Caco-2 (cell line): Measurements from ENCODE around the gene BMPR1B. TPM values are rescaled to one million over a fixed set of nuclear protein-coding genes. Genes with fewer than 3 reads are reported as not detected.

Experiments
- BruUV-seq: library from RNA; stranded (reverse); fragments of 400-500 nt; replicated peaks from 2 replicates; lab custom pipeline; 2021; lab: Mats Ljungman, UMichigan
- CTCF ChIA-PET: fragments of 300-600 bp; sonication (Branson Sonifier 250); formaldehyde crosslinking; loops from one replicate; lab custom pipeline; 2022; ENCODE audit warnings: antibody characterized with exemption; lab: Charles Lee
- POLR2A ChIA-PET: fragments of 300-600 bp; sonication (Branson Sonifier 250); formaldehyde crosslinking; loops from one replicate; lab custom pipeline; 2022; ENCODE audit warnings: antibody characterized with exemption; lab: Charles Lee
- DNase-seq, 2 experiments: peaks; one replicate each; pipeline versions ENCODE4 v3.0.0 to v3.0.0-alpha.2; 2020 to 2022
- H3K27me3 ChIP-seq: replicated peaks from 2 replicates; pipeline ENCODE4 v1.6.0; 2011; ENCODE audit warnings: low read length; ENCODE audit not compliant: control insufficient read depth, insufficient read depth
- H3K36me3 ChIP-seq: 2 replicates; pipeline ENCODE4 v1.5.1; 2011; ENCODE audit warnings: low read length; ENCODE audit not compliant: control insufficient read depth, insufficient read depth
- H3K4me1 ChIP-seq: fragments of 250-450 bp; sonication (Bioruptor Pico); 2 replicates; pipeline ENCODE4 v1.5.1; 2020; ENCODE audit warnings: mild to moderate bottlenecking
- H3K4me3 ChIP-seq: 2 replicates; pipeline ENCODE4 v1.5.1; 2011; ENCODE audit warnings: low read depth, mild to moderate bottlenecking, control low read depth, low read length
- H3K9me3 ChIP-seq: fragments of 250-450 bp; sonication (Bioruptor Pico); 2 replicates; pipeline ENCODE4 v1.5.1; 2020; ENCODE audit warnings: mild to moderate bottlenecking, moderate library complexity
- H3K27ac Mint-ChIP-seq: one replicate; pipeline ENCODE4 v1.8.0; 2022; ENCODE audit warnings: mixed read lengths; ENCODE audit not compliant: unreplicated experiment
- H3K27me3 Mint-ChIP-seq: one replicate; pipeline ENCODE4 v1.8.0; 2022; ENCODE audit warnings: mixed read lengths; ENCODE audit not compliant: insufficient read depth, unreplicated experiment
- H3K36me3 Mint-ChIP-seq: one replicate; pipeline ENCODE4 v1.8.0; 2022; ENCODE audit warnings: mild to moderate bottlenecking, mixed read lengths; ENCODE audit not compliant: insufficient read depth, unreplicated experiment
- H3K4me1 Mint-ChIP-seq: one replicate; pipeline ENCODE4 v1.8.0; 2022; ENCODE audit warnings: low read depth, mixed read lengths; ENCODE audit not compliant: unreplicated experiment
- H3K4me3 Mint-ChIP-seq: one replicate; pipeline ENCODE4 v1.8.0; 2022; ENCODE audit warnings: mild to moderate bottlenecking, moderate library complexity, mixed read lengths; ENCODE audit not compliant: unreplicated experiment
- H3K9me3 Mint-ChIP-seq: one replicate; pipeline ENCODE4 v1.8.0; 2022; ENCODE audit warnings: mixed read lengths; ENCODE audit not compliant: unreplicated experiment
- CTCF ChIP-seq, 2 experiments: fragments of 200-600 bp in 1 of 2; IDR thresholded peaks; 1 replicate in 1 of 2; 2 replicates in 1 of 2; pipeline versions ENCODE4 v1.5.1 to v1.8.0; 2011 to 2022; ENCODE audit warnings: antibody characterized with exemption in 1 of 2, control low read depth in 1 of 2, inconsistent platforms in 1 of 2, low read depth in 1 of 2, low read length in 1 of 2, mild to moderate bottlenecking in 1 of 2, moderate library complexity in 1 of 2; ENCODE audit not compliant: insufficient read depth in 1 of 2, severe bottlenecking in 1 of 2, unreplicated experiment in 1 of 2
- intact Hi-C: fragments of 100-400 bp; cut with micrococcal nuclease; formaldehyde crosslinking; loops from one replicate; pipeline ENCODE4 v1.10.0; 2022; ENCODE audit not compliant: unreplicated experiment
- total RNA-seq: library from RNA; stranded (reverse); gene quantifications from 2 replicates; pipeline ENCODE4 v1.2.3, GENCODE V29; 2022

Gene BMPR1B
- total RNA-seq, 1 experiment from 2014 or later = 8.7 TPM

DNA sequence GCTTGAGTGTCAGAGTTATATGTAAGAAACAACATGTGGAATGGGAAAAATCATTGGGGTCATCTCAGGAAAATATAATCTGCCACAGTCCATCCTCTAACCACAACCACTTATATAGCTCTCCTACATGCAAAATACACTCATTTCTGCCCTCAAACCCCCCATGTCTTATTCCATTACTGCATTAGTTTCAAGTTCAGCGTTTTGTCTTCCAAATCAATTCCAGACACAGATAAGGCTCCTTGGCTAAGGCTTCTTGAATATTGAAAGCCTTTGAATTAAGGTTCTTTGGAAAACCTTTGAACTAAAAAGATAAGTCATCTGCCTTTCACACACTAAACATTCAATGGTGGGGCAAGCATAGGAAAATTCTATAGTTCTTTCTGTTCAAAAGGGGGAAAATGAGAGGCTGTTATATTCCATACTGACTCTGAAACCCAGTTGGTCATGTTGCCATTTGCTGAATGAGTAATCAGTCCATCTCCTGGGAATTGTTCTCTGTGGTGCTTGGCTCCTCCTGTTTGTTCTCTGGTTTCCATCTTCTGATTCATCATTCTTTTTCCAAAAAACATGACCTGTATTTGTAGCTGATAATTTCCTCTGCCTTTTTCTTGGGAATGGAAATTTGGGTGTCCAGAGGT is 218.7 kb downstream of the BMPR1B start:
- ChIA-PET CTCF (interaction anchor here (0.6 kb wide), 1 partner anchor 22 kb away, joined by 3 read pairs; no protein-coding TSS in a partner anchor), POLR2A (no interaction called here)
- Histone ChIP-seq H3K9me3 (no peaks in the 10 kb centered on the region), H3K4me3 (no peak overlapping the region), H3K4me1 (no peaks in the 10 kb centered on the region), H3K36me3 (no peaks in the 10 kb centered on the region), H3K27me3 (no peaks in the 10 kb centered on the region)
- no peak for DNase-seq
- Mint-ChIP-seq H3K27ac (no peak overlapping the region), H3K27me3 (no peaks in the 10 kb centered on the region), H3K4me3 (no peak overlapping the region), H3K9me3 (no peaks in the 10 kb centered on the region), H3K4me1 (no peaks in the 10 kb centered on the region), H3K36me3 (no peaks in the 10 kb centered on the region)
- intact Hi-C loops = no loop called here
- BruUV-seq = no TSS peak
- TF ChIP-seq CTCF (IDR thresholded peaks at IDR 0.05; ENCODE audit: insufficient read depth in 1 of 2, low read depth in 1 of 2, low read length in 1 of 2, severe bottlenecking in 1 of 2, unreplicated experiment in 1 of 2) = no peak

DNA sequence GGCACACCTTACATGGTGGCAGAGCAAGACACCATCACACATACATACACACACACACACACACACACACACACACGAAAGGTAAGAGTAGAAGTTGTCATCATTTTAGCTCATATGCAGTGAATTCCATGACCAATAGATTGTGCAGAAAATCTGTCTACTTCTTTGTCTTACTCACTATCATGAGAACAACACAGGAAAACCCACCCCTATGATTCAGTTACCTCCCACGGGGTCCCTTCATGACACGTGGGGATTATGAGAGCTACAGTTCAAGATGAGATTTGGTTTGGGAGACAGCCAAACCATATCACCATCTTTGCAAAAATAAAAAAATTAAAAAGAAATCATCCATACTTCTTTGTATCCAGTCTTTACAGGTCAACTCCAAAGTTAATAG is 221.1 kb downstream of the BMPR1B start:
- POLR2A ChIA-PET = no interaction called here
- BruUV-seq = no TSS peak
- no peak for DNase-seq
- CTCF ChIA-PET = interaction anchor here (0.6 kb wide), 1 partner anchor 21 kb away, joined by 4 read pairs; no protein-coding TSS in a partner anchor
- no peak overlapping the region for H3K4me3 Mint-ChIP-seq
- H3K9me3 ChIP-seq = no peaks in the 10 kb centered on the region
- no peak overlapping the region for H3K27ac Mint-ChIP-seq
- H3K36me3 ChIP-seq = no peaks in the 10 kb centered on the region
- H3K4me1 Mint-ChIP-seq = no peaks in the 10 kb centered on the region
- intact Hi-C loops = no loop called here
- no peaks in the 10 kb centered on the region for H3K27me3 ChIP-seq
- no peaks in the 10 kb centered on the region for H3K4me1 ChIP-seq
- H3K9me3 Mint-ChIP-seq = no peaks in the 10 kb centered on the region
- no peak overlapping the region for H3K4me3 ChIP-seq
- no peak for TF ChIP-seq CTCF (IDR thresholded peaks at IDR 0.05; ENCODE audit: insufficient read depth in 1 of 2, low read depth in 1 of 2, low read length in 1 of 2, severe bottlenecking in 1 of 2, unreplicated experiment in 1 of 2)
- H3K27me3 Mint-ChIP-seq = no peaks in the 10 kb centered on the region
- H3K36me3 Mint-ChIP-seq = no peaks in the 10 kb centered on the region

GRCh38 chr4:94979621-94980020 is 221.9 kb downstream of the BMPR1B start:
- Mint-ChIP-seq H3K4me1 (no peaks in the 10 kb centered on the region), H3K27ac (no peak overlapping the region), H3K4me3 (no peak overlapping the region), H3K27me3 (no peaks in the 10 kb centered on the region), H3K9me3 (no peaks in the 10 kb centered on the region), H3K36me3 (no peaks in the 10 kb centered on the region)
- no peaks in the 10 kb centered on the region for H3K9me3 ChIP-seq
- ChIA-PET POLR2A (no interaction called here), CTCF (interaction anchor here (0.6 kb wide), 1 partner anchor 22 kb away, joined by 4 read pairs; no protein-coding TSS in a partner anchor)
- H3K36me3 ChIP-seq = no peaks in the 10 kb centered on the region
- no peaks in the 10 kb centered on the region for H3K27me3 ChIP-seq
- H3K4me1 ChIP-seq = no peaks in the 10 kb centered on the region
- intact Hi-C loops = no loop called here
- no peak overlapping the region for H3K4me3 ChIP-seq
- TF ChIP-seq CTCF (IDR thresholded peaks at IDR 0.05; ENCODE audit: insufficient read depth in 1 of 2, low read depth in 1 of 2, low read length in 1 of 2, severe bottlenecking in 1 of 2, unreplicated experiment in 1 of 2) = no peak
- DNase-seq = no peak
- BruUV-seq = no TSS peak
